GM18526 (cell line): ENCODE data around the gene IER2.

Experiments
- POLR2A ChIP-seq: IDR thresholded peaks from 3 replicates; pipeline ENCODE4 v1.6.1; 2011; ENCODE audit not compliant: insufficient read length; ENCODE audit errors: extremely low read depth

IER2 gene, protein sequence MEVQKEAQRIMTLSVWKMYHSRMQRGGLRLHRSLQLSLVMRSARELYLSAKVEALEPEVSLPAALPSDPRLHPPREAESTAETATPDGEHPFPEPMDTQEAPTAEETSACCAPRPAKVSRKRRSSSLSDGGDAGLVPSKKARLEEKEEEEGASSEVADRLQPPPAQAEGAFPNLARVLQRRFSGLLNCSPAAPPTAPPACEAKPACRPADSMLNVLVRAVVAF

DNA sequence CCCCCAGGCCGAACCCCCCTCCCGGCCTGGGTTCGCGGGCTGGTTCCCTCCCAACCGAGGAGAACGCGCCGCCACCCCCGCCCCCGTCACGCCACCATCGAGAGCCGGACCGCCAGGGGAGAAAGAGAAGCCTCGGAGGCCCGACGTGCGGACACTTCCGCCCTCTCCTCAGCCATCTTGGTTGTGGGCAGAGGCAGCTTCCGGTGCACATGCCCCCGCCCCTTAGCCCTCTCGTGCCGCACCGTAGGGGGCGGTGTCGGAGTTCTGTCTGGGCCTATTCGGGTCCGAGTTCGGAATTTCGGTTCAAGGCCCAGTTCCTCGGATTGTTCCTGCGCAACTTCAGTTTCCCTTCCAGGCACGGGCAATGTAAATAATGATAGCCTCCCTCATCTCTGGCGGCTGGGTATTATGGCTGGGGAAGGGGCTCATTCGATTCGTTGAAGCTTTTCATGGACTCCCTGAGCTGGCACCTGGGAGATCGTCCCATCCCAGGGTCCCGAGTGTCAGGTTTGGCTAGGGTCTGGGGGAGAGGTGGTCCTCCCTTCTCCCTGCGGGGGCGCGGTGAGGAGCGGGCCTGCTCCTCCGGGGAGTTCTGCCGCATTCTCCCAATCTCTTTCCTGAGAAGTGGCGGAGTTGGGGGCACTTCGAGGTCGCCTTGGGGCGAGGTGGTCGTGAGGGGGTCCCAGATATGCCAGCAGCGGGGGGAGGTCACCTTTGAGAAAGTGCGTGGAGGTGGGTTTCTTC is at the start of gene IER2, which contains the start of gene STX10:
IER2 (plus strand) TSS at position 225 of the 744 bp plus-strand sequence. CDS start 2,776 bp downstream, outside the sequence.
STX10 (minus strand) TSS at position 189 of the 744 bp plus-strand sequence. CDS start 202 bp downstream, outside the sequence.
- peak; percentile 34 for TF ChIP-seq POLR2A

DNA sequence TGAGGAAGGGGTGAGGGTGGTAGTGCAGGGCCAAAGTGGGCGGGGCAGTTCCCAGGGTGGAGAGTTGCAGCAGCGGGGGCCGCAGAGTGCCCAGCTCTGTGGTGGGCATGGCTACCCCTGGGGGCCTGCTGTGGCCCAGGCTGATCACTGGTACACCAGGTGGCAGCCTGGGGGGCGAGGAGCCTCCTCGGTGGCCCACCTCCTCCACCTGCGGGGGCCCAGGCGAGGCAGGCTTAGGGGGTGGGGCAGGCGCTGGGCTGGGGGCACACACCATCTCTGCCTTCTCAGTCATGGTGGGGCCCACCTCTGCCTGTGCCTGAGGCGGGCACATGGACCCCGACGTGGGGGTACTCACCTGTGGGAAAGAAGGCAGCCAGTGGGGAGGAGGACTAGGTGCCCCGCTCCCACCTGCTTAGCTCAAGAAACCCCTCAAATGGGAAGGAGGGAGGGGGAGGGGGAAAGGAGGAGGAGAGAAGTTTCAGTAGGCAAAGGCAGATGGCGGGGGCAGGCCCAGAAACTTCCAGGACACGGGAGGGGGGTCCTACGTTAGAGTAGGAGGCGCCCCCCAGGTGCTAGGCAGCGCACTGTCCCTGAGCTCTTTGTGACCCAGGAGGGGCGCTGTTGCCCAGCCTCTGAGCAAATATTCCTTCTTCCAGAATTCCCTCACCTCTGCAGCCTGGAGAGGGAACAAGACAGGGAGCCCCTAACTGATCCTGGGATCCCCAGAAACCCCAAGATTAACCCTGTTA is 49.2 kb upstream of the IER2 start:
- TF ChIP-seq POLR2A, result no peak

DNA sequence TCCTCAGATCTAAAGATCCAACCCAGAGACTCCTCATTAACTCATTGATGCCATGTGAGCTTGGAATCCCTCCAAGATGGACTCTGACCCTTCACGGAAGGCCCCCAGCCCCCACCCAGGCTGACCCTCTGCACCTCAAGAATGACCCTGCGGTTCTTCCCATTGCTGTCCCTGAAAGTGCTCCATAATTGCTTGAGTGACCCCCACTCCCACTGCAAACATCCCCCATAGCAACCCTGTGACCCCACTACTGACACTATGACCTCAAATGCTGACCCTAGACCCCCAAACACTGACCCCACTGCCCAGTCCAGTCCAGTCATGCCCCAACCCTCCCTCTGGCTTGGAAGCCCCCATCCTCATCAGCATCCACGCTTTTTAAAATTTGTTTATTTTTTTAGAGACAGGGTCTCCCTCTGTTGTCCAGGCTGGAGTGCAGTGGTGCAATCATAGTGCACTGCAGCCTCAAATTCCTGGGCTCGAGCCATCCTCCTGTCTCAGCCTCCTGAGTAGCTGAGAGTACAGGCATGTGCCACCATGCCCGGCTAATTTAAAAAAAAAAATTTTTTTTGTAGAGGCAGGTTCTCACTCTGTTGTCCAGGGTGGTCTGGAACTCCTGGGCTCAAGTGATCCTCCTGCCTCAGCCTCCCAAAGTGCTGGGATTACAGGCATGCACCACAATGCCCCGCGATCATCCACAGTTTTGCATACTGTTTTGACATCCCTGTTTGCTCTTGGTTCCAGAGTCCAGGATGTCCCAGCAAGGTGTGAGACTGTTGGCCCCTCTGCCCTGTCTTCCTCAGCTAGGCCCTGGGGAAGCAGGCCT is 48.4 kb upstream of the IER2 start:
- no peak for TF ChIP-seq POLR2A

DNA sequence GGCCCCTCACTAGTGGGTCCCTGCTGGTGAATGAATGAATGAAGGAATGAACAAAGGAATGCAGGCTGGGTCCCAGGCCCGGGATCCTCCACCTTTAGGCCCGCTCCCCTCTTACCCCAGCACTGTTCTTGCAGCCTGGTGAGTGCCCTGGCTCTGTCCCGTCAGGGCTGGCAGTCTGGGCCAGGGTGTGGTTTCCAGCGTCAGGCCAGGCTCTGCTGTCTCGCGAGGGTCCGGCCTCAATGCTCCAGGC is 47.9 kb upstream of the IER2 start:
- no peak for TF ChIP-seq POLR2A

DNA sequence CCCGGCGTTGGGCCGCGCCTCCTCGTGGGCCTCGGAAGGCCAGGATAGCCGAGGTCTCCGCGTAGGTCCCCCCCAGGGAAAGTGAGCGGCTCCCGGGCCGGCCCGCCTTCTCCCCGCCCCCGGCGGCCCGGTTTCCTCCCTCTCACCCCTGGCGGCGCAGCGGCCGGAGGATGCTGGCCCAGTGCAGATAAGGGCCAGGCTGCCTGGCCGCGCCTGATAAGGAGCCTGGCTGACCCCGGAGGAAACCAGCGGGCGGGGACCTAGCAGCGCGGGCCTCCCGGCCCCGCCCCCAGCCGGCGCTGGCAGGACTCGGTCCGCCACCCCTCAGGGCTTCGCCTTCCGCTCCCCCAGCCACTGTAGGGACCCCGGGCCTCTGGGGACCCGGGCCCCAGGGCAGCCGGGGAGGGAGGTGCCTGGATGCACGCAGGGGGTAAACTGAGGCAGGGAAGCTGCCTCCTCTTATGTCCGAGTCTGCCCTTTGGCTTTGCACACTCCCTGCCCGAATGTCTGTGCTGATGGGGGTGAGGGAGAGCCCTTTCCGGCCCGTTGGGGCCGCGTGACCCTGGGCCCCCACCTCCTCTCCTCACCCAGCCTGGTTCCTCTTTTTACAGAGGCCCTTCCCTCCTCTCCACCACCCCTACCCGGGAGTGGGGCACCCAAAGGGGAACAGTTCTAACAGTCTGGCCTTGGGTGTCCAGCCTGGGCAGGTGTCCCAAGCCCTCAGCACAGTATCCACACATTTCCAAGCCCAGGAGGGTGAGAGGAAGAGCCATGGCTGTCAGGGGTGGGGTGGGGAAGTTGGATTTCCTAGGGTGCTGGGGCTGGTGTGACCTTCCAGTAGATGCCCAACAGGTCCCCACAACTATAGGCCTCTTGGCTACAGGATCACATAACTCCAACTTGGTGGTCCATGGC is 47.3 kb upstream of the IER2 start, which contains the start of gene LYL1:
LYL1 (minus strand) TSS at position 193 of the 915 bp plus-strand sequence. CDS start 1,687 bp downstream, outside the sequence.
- peak; percentile 66 for TF ChIP-seq POLR2A

DNA sequence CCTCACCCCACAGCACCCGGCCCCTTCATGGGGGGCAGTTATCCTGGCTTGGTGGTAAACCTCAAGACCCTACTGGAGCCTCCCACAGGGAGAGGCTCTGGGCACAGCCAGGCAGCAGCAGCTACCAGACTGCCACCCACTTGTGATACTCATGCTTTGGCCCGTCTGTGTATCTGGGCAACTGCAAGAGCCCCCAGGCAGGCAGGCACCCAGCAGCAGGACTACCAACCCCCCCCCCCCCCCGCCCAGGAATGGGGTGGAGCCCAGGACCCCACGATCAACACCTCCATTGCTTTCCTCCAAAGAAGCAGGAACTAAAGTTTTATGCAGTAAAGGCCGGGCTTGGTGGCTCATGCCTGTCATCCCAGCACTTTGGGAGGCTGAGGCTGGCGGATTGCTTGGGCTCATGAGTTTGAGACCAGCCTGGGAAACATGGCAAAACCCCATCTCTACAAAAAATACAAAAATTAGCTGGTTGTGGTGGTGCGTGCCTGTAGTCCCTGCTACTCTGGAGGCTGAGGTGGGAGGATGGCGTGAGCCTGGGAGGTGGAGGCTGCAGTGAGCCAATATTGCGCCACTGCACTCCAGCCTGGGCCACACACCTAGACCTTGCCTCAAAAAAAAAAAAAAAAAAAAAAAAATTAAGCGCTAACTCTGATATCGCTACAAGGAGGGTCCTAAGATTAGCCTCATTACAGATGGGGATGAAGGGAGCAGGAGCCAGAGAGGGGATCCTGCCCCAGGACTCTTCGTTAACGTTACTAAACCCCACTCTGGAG is 46.4 kb upstream of the IER2 start:
- no peak for TF ChIP-seq POLR2A

DNA sequence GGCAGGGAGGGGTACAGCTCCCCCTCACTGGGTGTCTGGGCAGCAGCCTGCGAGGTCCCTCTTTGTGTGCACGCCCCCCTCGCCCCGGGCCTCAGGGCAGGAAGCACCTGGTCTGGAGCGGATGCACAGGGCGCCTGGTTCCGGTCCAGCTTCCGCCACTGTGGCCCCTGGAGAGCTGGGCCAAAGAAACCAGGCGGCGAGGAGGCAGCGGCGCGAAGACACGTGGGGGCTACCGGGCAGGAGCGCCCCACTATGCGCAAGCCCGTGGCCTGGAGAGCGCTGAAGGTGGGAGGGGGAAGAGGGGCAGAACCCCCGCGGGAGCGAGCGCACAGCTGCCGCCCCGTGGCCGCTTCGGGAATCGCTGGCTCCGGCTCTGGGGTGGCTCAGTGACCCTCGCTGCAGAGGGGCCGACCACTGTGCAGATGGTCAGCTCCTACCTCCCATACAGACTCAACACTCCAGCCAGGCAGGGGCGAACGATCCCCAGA is 45.8 kb upstream of the IER2 start:
- no peak for TF ChIP-seq POLR2A

DNA sequence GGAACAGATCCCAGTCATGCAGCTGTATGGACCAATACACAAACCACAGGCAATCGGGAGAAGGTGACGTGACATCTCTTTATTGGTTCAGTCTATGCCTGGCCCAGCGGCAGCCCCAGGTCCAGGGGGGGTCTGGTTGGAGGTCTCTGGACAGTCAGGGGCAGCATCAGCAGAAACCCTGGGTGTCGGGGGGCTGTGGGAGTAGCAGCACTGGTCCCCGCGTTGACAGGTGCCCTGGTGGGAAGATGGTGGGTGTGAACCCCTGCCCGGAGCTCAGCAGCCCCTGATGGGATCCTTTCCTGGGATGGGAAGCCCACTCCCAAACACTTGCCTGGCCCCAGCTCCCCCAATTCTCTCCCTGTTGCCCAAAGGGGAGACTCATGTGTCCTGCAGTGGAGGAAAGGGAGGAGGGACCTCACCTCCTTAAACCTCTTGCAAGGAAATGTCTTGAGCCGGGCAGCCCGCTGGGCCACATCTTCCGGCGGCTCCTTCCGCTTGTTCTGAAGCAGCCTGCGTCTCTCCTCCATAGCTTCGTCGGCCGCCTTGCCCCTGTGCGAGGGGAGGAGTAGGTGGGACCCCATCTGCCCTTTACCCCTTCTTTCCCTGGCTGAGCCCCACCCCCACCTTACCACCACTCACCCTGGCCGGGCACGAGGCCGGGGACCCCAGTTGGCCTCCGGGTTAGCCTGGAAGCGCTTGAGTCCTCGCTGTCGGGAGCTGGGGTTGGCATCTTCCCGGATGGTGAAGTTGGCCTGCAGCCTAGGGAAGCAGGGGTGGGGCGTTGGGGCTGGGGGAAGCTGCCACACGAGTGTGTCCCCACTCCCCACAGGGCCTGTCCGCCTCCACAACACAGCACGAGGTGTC is 45.1 kb upstream of the IER2 start:
- TF ChIP-seq POLR2A, result no peak

DNA sequence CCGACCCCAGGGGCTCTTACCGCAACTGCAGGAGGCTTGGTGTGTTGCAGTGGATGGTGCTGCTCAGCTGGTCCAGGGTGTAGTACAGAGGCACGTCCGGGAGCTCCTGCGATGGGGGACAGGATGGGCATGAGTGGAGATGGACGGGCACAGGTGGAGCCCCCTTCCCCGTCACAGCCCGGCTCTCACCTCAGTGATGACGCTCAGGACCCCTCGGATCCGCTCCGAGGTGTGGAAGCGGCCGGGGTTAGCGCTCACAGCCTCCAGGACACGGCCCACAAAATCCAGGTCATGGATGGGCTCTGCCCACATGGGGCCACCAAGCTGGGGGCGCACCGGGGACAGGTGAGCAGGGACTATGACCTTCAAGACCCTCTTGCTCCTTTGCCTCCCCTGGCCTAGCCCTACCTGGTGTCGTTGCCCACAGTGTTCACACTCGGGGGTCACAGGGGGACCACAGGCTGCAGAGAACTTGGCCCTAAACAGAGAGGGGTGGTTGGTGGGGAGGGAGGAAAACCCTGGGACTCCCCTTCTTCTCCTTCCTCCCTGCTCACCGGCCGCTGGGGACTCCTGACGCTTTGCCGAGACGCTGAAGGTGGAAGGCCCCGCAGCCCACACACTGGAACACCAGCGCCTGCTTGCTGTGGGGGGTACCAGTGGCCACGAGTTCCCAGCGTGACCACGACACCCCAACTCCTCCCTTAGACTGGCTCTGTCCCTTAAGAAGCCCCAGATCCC is 40.7 kb upstream of the IER2 start:
- no peak for TF ChIP-seq POLR2A

DNA sequence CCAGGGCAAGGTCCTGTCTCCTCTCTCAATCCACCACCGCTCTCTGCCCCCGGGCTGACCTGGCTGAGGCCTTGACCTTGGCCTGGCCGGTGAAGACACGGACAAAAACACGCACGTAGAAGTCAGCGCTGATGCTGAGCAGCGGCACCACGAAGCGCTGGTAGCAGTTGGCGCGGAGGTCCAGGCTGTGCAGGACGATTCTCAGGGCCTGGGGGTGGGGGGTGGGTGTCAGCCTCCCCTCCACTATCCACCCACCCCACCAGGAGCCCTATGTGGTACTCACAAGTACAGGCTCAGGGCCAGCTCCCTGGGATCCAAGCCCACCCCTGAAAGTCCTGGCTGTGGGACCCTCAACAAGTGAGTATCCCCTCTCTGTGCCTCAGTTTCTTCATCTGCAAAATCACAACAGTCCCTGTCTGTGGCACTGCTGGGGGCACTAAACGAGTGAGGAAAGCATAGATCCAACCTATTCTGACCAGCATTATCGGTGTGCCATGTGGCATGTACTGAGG is 40.1 kb upstream of the IER2 start:
- no peak for TF ChIP-seq POLR2A

DNA sequence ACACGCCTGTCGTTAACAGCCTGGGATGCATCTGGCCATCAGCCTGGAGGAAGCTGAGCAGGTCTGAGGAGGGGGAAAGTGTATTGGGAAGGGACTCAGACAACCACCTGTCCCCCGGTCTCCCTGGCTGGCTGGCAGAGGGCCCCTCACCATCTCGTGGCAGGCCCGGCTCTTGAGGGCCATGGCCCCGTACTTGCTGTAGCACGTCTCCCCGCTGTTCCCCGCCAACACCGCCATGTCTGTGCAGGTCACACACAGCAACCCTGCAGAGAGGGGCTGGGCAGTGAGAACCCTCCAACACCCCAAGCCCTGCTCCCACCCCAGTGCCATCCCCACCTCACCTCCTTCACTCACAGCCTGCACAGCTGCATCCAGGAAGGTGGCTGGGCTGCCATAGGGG is 37.7 kb upstream of the IER2 start:
- no peak for TF ChIP-seq POLR2A

DNA sequence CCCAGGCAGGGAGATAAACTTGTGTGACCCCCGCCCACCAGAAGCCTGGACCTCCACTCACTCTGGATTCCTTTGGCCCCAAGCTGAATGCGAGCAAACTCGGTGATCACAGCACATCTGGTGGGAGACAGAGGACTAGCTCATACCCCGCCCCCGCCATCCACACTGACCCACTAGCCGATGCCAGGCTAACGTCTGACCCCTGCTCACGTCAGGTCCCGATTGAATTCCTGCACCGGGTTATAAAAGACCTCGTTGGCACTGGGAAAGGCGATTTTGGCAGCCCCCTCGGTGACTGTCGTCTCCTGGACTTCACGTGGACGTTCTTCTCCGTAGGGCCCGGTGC is 34.3 kb upstream of the IER2 start:
- TF ChIP-seq POLR2A, result no peak
